BLaER1 (cell line): ENCODE results near the gene THY1.

ENCODE experiments used
- H3K27ac ChIP-seq: shearing (Covaris generic); formaldehyde crosslinking; 2 replicates; pipeline ENCODE4 v1.8.1; 2022
- H3K27me3 ChIP-seq: shearing (Covaris generic); formaldehyde crosslinking; 2 replicates; pipeline ENCODE4 v1.8.1; 2022
- H3K36me3 ChIP-seq: shearing (Covaris generic); formaldehyde crosslinking; 2 replicates; pipeline ENCODE4 v1.8.1; 2022
- H3K4me1 ChIP-seq: shearing (Covaris generic); formaldehyde crosslinking; 2 replicates; pipeline ENCODE4 v1.8.1; 2022
- H3K4me2 ChIP-seq: shearing (Covaris generic); formaldehyde crosslinking; 2 replicates; pipeline ENCODE4 v1.8.1; 2022
- H3K4me3 ChIP-seq: shearing (Covaris generic); formaldehyde crosslinking; 2 replicates; pipeline ENCODE4 v1.8.1; 2022
- H3K9ac ChIP-seq: shearing (Covaris generic); formaldehyde crosslinking; 2 replicates; pipeline ENCODE4 v1.8.1; 2022
- H3K9me3 ChIP-seq: shearing (Covaris generic); formaldehyde crosslinking; 2 replicates; pipeline ENCODE4 v1.8.1; 2022
- H4K20me1 ChIP-seq: shearing (Covaris generic); formaldehyde crosslinking; 2 replicates; pipeline ENCODE4 v1.8.1; 2022
- Cebpa-rat ChIP-seq: shearing (Covaris generic); IDR thresholded peaks from 2 replicates; pipeline ENCODE4 v1.8.1; 2022

The THY1 gene

DNA sequence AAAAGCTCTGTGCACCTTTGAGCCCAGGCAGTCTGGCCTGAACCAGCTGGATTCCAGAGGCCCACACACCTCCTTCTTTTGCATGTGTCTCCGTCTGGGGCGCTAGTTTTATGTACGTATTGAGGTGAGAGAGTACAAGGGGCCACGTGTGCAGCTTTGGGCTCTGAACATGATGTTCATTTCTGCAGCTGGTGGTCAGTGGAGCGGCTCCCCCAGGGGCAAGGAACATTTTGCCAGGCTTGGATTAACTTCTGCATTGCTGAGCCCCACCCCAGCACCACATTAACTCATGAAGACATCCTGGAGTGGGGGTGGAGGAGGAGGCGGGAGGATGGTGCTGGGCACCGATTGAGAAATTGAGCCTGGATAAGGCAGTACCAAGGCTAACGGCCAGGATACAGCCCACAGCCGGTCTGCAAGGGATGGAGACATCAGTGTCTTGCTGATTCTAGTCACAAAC lies 55.3 kb downstream of the THY1 start:
- no peak overlapping the region for H3K4me3 ChIP-seq
- no peaks in the 10 kb centered on the region for H3K9me3 ChIP-seq
- H3K27me3 ChIP-seq = peaks cover 21% of the 10 kb centered on the region
- H3K4me2 ChIP-seq = peak overlapping the region; percentile 66
- 0 out of 2 replicates have a peak, but pooled peaks cover 8% of the 10 kb centered on the region for H4K20me1 ChIP-seq
- TF ChIP-seq Cebpa-rat = no peak
- no peaks in the 10 kb centered on the region for H3K36me3 ChIP-seq
- H3K27ac ChIP-seq = no peak overlapping the region
- peaks cover 87% of the 10 kb centered on the region for H3K4me1 ChIP-seq
- H3K9ac ChIP-seq = no peak overlapping the region
